ENCODE data around the gene HOXC11. TPM values are rescaled to one million over a fixed set of nuclear protein-coding genes. Genes with fewer than 3 reads are reported as not detected.

Gene HOXC11
- total RNA-seq, 2 experiments from 2014 or later = not detected

GRCh38 chr12:53948650-53949593 is 24.0 kb upstream of the HOXC11 start:
- ATAC-seq (no peak), DNase-seq (no peak)
- Mint-ChIP-seq H3K27ac (no peak overlapping the region), H3K4me3 (no peak overlapping the region), H3K36me3 (no peaks in the 10 kb centered on the region), H3K4me1 (no peaks in the 10 kb centered on the region), H3K9me3 (ENCODE audit: low read depth) (no peaks in the 10 kb centered on the region), H3K27me3 (peaks cover 98% of the 10 kb centered on the region)
- CTCF ChIA-PET = interaction anchor here (0.6 kb wide), 1 partner anchor 244 kb away, joined by 3 read pairs; no protein-coding TSS in a partner anchor

- ATAC-seq (no peak), DNase-seq (no peak)
- H3K27me3 Mint-ChIP-seq = peaks cover 98% of the 10 kb centered on the region
- H3K9me3 Mint-ChIP-seq (ENCODE audit: low read depth) = no peaks in the 10 kb centered on the region
- no peak overlapping the region for H3K4me3 Mint-ChIP-seq
- no peaks in the 10 kb centered on the region for H3K4me1 Mint-ChIP-seq
- CTCF ChIA-PET = no interaction called here
- H3K36me3 Mint-ChIP-seq = no peaks in the 10 kb centered on the region
- H3K27ac Mint-ChIP-seq = no peak overlapping the region
Observed at GRCh38 chr12:53949631-53950436, 23.1 kb upstream of the HOXC11 start.

GRCh38 chr12:53950437-53950773 is 22.5 kb upstream of the HOXC11 start:
- no peak for ATAC-seq
- DNase-seq = no peak
- Mint-ChIP-seq H3K36me3 (no peaks in the 10 kb centered on the region), H3K27ac (no peak overlapping the region), H3K27me3 (peaks cover 95% of the 10 kb centered on the region), H3K4me3 (no peak overlapping the region), H3K9me3 (ENCODE audit: low read depth) (no peaks in the 10 kb centered on the region), H3K4me1 (no peaks in the 10 kb centered on the region)
- CTCF ChIA-PET = no interaction called here

GRCh38 chr12:53950789-53951576 is 21.9 kb upstream of the HOXC11 start:
- no peak for DNase-seq
- Mint-ChIP-seq H3K36me3 (no peaks in the 10 kb centered on the region), H3K9me3 (ENCODE audit: low read depth) (no peaks in the 10 kb centered on the region), H3K4me3 (no peak overlapping the region), H3K4me1 (no peaks in the 10 kb centered on the region), H3K27me3 (peaks cover 95% of the 10 kb centered on the region), H3K27ac (peak overlapping the region; percentile 59)
- ATAC-seq = no peak
- CTCF ChIA-PET = interaction anchor here (1.1 kb wide), 1 partner anchor 49 kb away, joined by 3 read pairs; the partner anchor contains the start of gene HOXC9

GRCh38 chr12:53951577-53952334 is 21.2 kb upstream of the HOXC11 start:
- Mint-ChIP-seq H3K9me3 (ENCODE audit: low read depth) (no peaks in the 10 kb centered on the region), H3K27ac (peak overlapping the region; percentile 59), H3K4me3 (no peak overlapping the region), H3K36me3 (no peaks in the 10 kb centered on the region), H3K4me1 (peaks cover under 1% of the 10 kb centered on the region), H3K27me3 (peaks cover 95% of the 10 kb centered on the region)
- DNase-seq = no peak
- ATAC-seq = no peak
- CTCF ChIA-PET = interaction anchor here (1.1 to 1.5 kb wide), 4 partner anchors 9 to 82 kb away, joined by 3 to 5 read pairs (median 3); partner anchors contain the start of genes HOXC5 and HOXC9

- ATAC-seq (no peak), DNase-seq (no peak)
- peaks cover 96% of the 10 kb centered on the region for H3K27me3 Mint-ChIP-seq
- no peak overlapping the region for H3K4me3 Mint-ChIP-seq
- no peaks in the 10 kb centered on the region for H3K9me3 Mint-ChIP-seq (ENCODE audit: low read depth)
- peak overlapping the region; percentile 59 for H3K27ac Mint-ChIP-seq
- CTCF ChIA-PET = interaction anchor here (0.7 to 1.5 kb wide), 6 partner anchors 9 to 81 kb away, joined by 3 to 5 read pairs (median 3); partner anchors contain the start of genes HOXC5 and HOXC9
- peaks cover 2% of the 10 kb centered on the region for H3K4me1 Mint-ChIP-seq
- no peaks in the 10 kb centered on the region for H3K36me3 Mint-ChIP-seq
Observed at GRCh38 chr12:53952335-53952694, 20.6 kb upstream of the HOXC11 start.

- Mint-ChIP-seq H3K4me1 (peaks cover 2% of the 10 kb centered on the region), H3K27ac (peak overlapping the region; percentile 61), H3K36me3 (no peaks in the 10 kb centered on the region), H3K4me3 (no peak overlapping the region), H3K27me3 (peaks cover 96% of the 10 kb centered on the region), H3K9me3 (ENCODE audit: low read depth) (no peaks in the 10 kb centered on the region)
- no peak for ATAC-seq
- CTCF ChIA-PET = interaction anchor here (0.7 to 1.8 kb wide), 7 partner anchors 8 to 248 kb away, joined by 3 to 5 read pairs (median 3); partner anchors contain the start of genes HOXC13 and HOXC5
- no peak for DNase-seq
Observed at GRCh38 chr12:53952871-53953734, 19.8 kb upstream of the HOXC11 start.

- peaks cover 94% of the 10 kb centered on the region for H3K27me3 Mint-ChIP-seq
- CTCF ChIA-PET = interaction anchor here (0.7 to 1.8 kb wide), 3 partner anchors 16 to 247 kb away, joined by 3 to 5 read pairs (median 4); partner anchors contain the start of gene HOXC13
- DNase-seq = no peak
- H3K36me3 Mint-ChIP-seq = no peaks in the 10 kb centered on the region
- H3K9me3 Mint-ChIP-seq (ENCODE audit: low read depth) = no peaks in the 10 kb centered on the region
- peaks cover 2% of the 10 kb centered on the region for H3K4me1 Mint-ChIP-seq
- no peak for ATAC-seq
- no peak overlapping the region for H3K27ac Mint-ChIP-seq
- H3K4me3 Mint-ChIP-seq = no peak overlapping the region
Observed at GRCh38 chr12:53953831-53954693, 18.9 kb upstream of the HOXC11 start.

GRCh38 chr12:53954694-53955035 is 18.3 kb upstream of the HOXC11 start, which contains the start of gene HOXC12:
HOXC12 (plus strand) TSS chr12:53954903; CDS start chr12:53954930, 27 bp downstream.
- ATAC-seq (no peak), DNase-seq (no peak)
- Mint-ChIP-seq H3K9me3 (ENCODE audit: low read depth) (no peaks in the 10 kb centered on the region), H3K4me3 (no peak within 1 kb of the TSS), H3K27me3 (peaks cover 94% of the 10 kb centered on the region), H3K27ac (peak within 1 kb of the TSS; percentile 61), H3K36me3 (no peaks in the 10 kb centered on the region), H3K4me1 (peaks cover 2% of the 10 kb centered on the region)
- CTCF ChIA-PET = interaction anchor here (0.7 kb wide), 1 partner anchor 21 kb away, joined by 3 read pairs; no protein-coding TSS in a partner anchor

GRCh38 chr12:53955036-53955775 is 17.7 kb upstream of the HOXC11 start:
- peaks cover 3% of the 10 kb centered on the region for H3K4me1 Mint-ChIP-seq
- no peak overlapping the region for H3K4me3 Mint-ChIP-seq
- H3K9me3 Mint-ChIP-seq (ENCODE audit: low read depth) = no peaks in the 10 kb centered on the region
- no peaks in the 10 kb centered on the region for H3K36me3 Mint-ChIP-seq
- H3K27me3 Mint-ChIP-seq = peaks cover 94% of the 10 kb centered on the region
- H3K27ac Mint-ChIP-seq = no peak overlapping the region
- ATAC-seq (no peak), DNase-seq (no peak)
- CTCF ChIA-PET = interaction anchor here (0.7 to 1.3 kb wide), 2 partner anchors 13 to 20 kb away, joined by 3 read pairs; no protein-coding TSS in a partner anchor

Data from activated CD8-positive, alpha-beta memory T cell treated with anti-CD3 and anti-CD28 coated beads, Interleukin-2, amount 10 ng/mL, durations not matched to agents 7 days and 5 days (primary cell).